GM23248 (cell line): ENCODE data around the gene ADAMTS9.

Experiments
- EZH2 ChIP-seq: fragments of 200-600 bp; sonication (generic); IDR thresholded peaks from 2 replicates; pipeline ENCODE4 v1.6.1; 2018; ENCODE audit warnings: antibody characterized with exemption, mild to moderate bottlenecking; ENCODE audit not compliant: insufficient read depth, poor library complexity, severe bottlenecking
- EZH2phosphoT487 ChIP-seq: fragments of 200-600 bp; sonication (generic); IDR thresholded peaks from 2 replicates; pipeline ENCODE4 v1.6.1; 2018; ENCODE audit warnings: antibody characterized with exemption, moderate library complexity, mild to moderate bottlenecking, low read depth; ENCODE audit not compliant: insufficient read depth

- no peak for TF ChIP-seq EZH2
- no peak for TF ChIP-seq EZH2phosphoT487
Observed at GRCh38 chr3:64631951-64632350, 55.8 kb downstream of the ADAMTS9 start.
